Fibroblast of the aortic adventitia (primary cell): ENCODE results near the gene REM1. TPM values are rescaled to one million over a fixed set of nuclear protein-coding genes. Genes with fewer than 3 reads are reported as not detected.
"Not testable (repeated sequence)": the region's sequence is repeated elsewhere in the genome, so short reads cannot be mapped to it uniquely, and the experiment has no call there.

Experiments
- DNase-seq: peaks from one replicate; pipeline ENCODE4 v3.0.0-alpha.2; 2010; ENCODE audit warnings: low read depth
- H3K4me3 ChIP-seq: 2 replicates; pipeline ENCODE4 v1.5.1; 2011; ENCODE audit warnings: low read depth, mild to moderate bottlenecking, control low read depth, low read length, moderate library complexity
- total RNA-seq: library from RNA; depleted of rRNA; stranded (reverse); fragments of >200 nt; gene quantifications from 2 replicates; pipeline ENCODE4 v1.2.3, GENCODE V29; 2012; ENCODE audit warnings: low replicate concordance
- TF ChIP-seq, protein P1 (sequence below): IDR thresholded peaks from 2 replicates; pipeline ENCODE4 v1.5.1; 2011; ENCODE audit warnings: mild to moderate bottlenecking, low read length, control low read depth, inconsistent platforms; ENCODE audit not compliant: insufficient read depth

Gene REM1
- total RNA-seq, 1 donor: not detected

DNA sequence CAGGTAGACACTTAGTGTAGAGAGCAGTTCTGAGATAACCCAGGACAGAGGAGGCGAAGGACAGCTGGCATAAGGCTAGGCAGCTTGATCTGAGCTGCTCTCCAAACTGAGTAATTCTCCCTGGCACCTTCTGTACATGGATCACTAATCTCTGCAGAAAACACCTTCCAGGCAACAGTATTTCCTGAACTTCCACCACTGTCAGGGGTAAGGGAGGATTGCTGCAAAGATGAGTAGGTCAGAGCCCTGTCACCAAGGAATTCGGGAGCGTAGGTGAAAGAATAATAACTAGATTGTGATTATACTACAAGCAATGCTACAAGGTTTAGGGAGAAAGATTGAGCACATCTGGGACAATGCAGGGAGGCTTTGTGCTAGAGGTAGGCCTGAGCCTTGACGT lies 41.1 kb downstream of the REM1 start:
- TF ChIP-seq, protein P1, sequence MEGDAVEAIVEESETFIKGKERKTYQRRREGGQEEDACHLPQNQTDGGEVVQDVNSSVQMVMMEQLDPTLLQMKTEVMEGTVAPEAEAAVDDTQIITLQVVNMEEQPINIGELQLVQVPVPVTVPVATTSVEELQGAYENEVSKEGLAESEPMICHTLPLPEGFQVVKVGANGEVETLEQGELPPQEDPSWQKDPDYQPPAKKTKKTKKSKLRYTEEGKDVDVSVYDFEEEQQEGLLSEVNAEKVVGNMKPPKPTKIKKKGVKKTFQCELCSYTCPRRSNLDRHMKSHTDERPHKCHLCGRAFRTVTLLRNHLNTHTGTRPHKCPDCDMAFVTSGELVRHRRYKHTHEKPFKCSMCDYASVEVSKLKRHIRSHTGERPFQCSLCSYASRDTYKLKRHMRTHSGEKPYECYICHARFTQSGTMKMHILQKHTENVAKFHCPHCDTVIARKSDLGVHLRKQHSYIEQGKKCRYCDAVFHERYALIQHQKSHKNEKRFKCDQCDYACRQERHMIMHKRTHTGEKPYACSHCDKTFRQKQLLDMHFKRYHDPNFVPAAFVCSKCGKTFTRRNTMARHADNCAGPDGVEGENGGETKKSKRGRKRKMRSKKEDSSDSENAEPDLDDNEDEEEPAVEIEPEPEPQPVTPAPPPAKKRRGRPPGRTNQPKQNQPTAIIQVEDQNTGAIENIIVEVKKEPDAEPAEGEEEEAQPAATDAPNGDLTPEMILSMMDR: no peak
- DNase-seq: no peak
- H3K4me3 ChIP-seq: peak overlapping the region; percentile 98

GRCh38 chr20:31516651-31517050 lies 41.6 kb downstream of the REM1 start:
- peak overlapping the region; percentile 98 for H3K4me3 ChIP-seq
- DNase-seq: no peak
- TF ChIP-seq, protein P1: no peak

DNA sequence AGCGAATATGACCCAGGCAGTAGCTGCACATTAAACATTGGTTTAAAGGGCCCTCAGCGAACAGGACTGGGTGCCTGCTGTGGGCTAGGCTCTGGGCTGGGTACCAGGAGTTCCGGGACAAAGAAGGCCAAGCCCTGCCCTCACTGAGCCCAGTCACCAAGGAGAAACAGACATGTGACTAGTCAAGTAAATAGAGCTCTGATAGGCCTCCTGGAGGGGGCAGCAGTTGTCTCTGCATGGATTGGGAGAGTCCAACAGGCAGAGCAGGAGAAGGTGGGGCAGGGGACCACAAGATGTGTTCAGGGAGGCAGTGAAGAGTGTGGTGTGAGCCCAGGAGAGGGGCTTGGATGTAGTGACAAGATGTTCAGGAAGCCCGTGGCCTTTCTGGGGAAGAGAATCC lies 42.3 kb downstream of the REM1 start:
- DNase-seq: peak; percentile 69

GRCh38 chr20:31521267-31521666 lies 46.2 kb downstream of the REM1 start:
- not testable (repeated sequence) for H3K4me3 ChIP-seq

More for the DNA sequence above, 42.3 kb downstream of the REM1 start:
- peak overlapping the region; percentile 98 for H3K4me3 ChIP-seq
- TF ChIP-seq, protein P1: peak; percentile 42

DNA sequence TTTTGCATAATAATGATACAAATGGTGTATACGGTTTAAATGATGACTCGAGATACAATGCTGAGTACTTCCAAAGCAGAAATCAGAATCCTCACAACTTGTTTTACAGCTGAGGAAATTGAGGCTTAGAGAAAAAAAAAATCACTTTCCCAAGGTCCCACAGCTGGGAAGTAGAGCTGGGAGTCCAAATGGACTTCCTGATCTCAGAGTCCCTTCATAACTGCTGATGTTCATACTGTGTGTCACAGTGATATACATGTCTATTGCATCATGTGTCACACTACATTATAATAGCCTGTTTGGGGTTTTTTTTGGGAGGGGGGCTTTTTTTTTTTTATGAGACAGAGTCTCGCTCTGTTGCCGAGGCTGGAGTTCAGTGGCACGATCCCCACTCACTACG lies 47.6 kb downstream of the REM1 start:
- no peak overlapping the region for H3K4me3 ChIP-seq
- TF ChIP-seq, protein P1: no peak
- DNase-seq: no peak

More at GRCh38 chr20:31521267-31521666, 46.2 kb downstream of the REM1 start:
- DNase-seq: not testable (repeated sequence)

- peak; percentile 84 for DNase-seq
- TF ChIP-seq, protein P1: no peak
- no peak overlapping the region for H3K4me3 ChIP-seq
Observed at GRCh38 chr20:31523361-31524283, 48.5 kb downstream of the REM1 start.

DNA sequence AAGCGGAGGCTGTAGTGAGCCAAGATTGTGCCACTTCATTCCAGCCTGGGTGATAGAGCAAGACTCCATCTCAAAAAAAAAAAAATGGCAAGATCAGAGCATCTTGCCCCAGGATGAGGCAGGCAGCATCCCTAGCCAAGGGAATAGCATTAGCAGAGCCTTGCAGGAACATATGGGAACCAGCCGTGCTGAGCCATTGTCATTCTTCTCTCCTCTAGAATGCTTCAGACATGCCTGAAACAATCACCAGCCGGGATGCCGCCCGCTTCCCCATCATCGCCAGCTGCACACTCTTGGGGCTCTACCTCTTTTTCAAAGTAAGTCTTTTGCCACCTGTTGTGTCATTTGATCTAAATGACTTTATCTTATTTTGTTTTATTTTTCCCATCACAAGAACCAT lies 52.2 kb downstream of the REM1 start:
- no peak for DNase-seq
- TF ChIP-seq, protein P1: no peak
- H3K4me3 ChIP-seq: no peak overlapping the region
